HL-60/S4 treated with retinoic acid at 250 ng/mL for 4 days and 3 days (cell line): ENCODE data around the gene CEACAM18.
"Not testable (repeated sequence)": the region's sequence is repeated elsewhere in the genome, so short reads cannot be mapped to it uniquely, and the experiment has no call there.

ENCODE experiments used
- in situ Hi-C: fragments of 300-500 bp; cut with MboI; formaldehyde crosslinking; loops from 2 replicates; pipeline ENCODE4 v1.7.0; 2022; ENCODE audit warnings: low sequenced_read_pairs

CEACAM18 gene

GRCh38 chr19:51478381-51479234, at the start of gene CEACAM18:
TSS of gene CEACAM18 (plus strand) at chr19:51478539.
- in situ Hi-C loops, result no loop called here

- in situ Hi-C loops, result no loop called here
These were observed 48.1 kb upstream of the CEACAM18 start for GRCh38 chr19:51430221-51430620.

- in situ Hi-C loops, result no loop called here
These were observed 47.2 kb upstream of the CEACAM18 start for GRCh38 chr19:51431124-51431523.

- in situ Hi-C loops, result no loop called here
These were observed 45.3 kb upstream of the CEACAM18 start for GRCh38 chr19:51433043-51433442.

GRCh38 chr19:51434456-51434855, 43.9 kb upstream of the CEACAM18 start:
- in situ Hi-C loops, result no loop called here

GRCh38 chr19:51439021-51439465, 39.3 kb upstream of the CEACAM18 start:
- in situ Hi-C loops, result no loop called here

- in situ Hi-C loops, result no loop called here
These were observed 38.3 kb upstream of the CEACAM18 start for GRCh38 chr19:51440052-51440451.

GRCh38 chr19:51440846-51441409, 37.4 kb upstream of the CEACAM18 start:
- in situ Hi-C loops, result no loop called here

GRCh38 chr19:51441410-51442390, 36.6 kb upstream of the CEACAM18 start:
- in situ Hi-C loops, result no loop called here

GRCh38 chr19:51447510-51447909, 30.8 kb upstream of the CEACAM18 start:
- in situ Hi-C loops, result not testable (repeated sequence)

GRCh38 chr19:51448011-51448410, 30.3 kb upstream of the CEACAM18 start:
- in situ Hi-C loops, result no loop called here

- in situ Hi-C loops, result no loop called here
These were observed 29.8 kb upstream of the CEACAM18 start for GRCh38 chr19:51448411-51449016.

GRCh38 chr19:51450730-51451307, 27.5 kb upstream of the CEACAM18 start:
- in situ Hi-C loops, result loop anchor here (25.0 kb wide), 1 partner anchor 336 kb away; the partner anchor contains the start of gene FPR3

- in situ Hi-C loops, result loop anchor here (25.0 kb wide), 1 partner anchor 331 kb away; the partner anchor contains the start of gene FPR3
These were observed 21.6 kb upstream of the CEACAM18 start for GRCh38 chr19:51456541-51457290.

- in situ Hi-C loops, result loop anchor here (25.0 kb wide), 1 partner anchor 330 kb away; the partner anchor contains the start of gene FPR3
These were observed 20.9 kb upstream of the CEACAM18 start for GRCh38 chr19:51457351-51458013.

GRCh38 chr19:51458051-51458645, 20.2 kb upstream of the CEACAM18 start, which contains the start of gene SIGLEC8:
TSS of gene SIGLEC8 (minus strand) at chr19:51458454. CDS start at chr19:51458387, 67 bp downstream.
- in situ Hi-C loops, result loop anchor here (25.0 kb wide), 1 partner anchor 329 kb away; the partner anchor contains the start of gene FPR3

GRCh38 chr19:51458899-51459505, 19.3 kb upstream of the CEACAM18 start:
- in situ Hi-C loops, result loop anchor here (25.0 kb wide), 1 partner anchor 328 kb away; the partner anchor contains the start of gene FPR3
